GM15510 (cell line): ENCODE measurements around the gene ESCO1.

ENCODE experiments used
- POLR2A ChIP-seq: IDR thresholded peaks from 3 replicates; pipeline ENCODE4 v1.6.1; 2011; ENCODE audit warnings: borderline replicate concordance; ENCODE audit not compliant: insufficient read length; ENCODE audit errors: extremely low read depth

ESCO1 gene, protein sequence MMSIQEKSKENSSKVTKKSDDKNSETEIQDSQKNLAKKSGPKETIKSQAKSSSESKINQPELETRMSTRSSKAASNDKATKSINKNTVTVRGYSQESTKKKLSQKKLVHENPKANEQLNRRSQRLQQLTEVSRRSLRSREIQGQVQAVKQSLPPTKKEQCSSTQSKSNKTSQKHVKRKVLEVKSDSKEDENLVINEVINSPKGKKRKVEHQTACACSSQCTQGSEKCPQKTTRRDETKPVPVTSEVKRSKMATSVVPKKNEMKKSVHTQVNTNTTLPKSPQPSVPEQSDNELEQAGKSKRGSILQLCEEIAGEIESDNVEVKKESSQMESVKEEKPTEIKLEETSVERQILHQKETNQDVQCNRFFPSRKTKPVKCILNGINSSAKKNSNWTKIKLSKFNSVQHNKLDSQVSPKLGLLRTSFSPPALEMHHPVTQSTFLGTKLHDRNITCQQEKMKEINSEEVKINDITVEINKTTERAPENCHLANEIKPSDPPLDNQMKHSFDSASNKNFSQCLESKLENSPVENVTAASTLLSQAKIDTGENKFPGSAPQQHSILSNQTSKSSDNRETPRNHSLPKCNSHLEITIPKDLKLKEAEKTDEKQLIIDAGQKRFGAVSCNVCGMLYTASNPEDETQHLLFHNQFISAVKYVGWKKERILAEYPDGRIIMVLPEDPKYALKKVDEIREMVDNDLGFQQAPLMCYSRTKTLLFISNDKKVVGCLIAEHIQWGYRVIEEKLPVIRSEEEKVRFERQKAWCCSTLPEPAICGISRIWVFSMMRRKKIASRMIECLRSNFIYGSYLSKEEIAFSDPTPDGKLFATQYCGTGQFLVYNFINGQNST

DNA sequence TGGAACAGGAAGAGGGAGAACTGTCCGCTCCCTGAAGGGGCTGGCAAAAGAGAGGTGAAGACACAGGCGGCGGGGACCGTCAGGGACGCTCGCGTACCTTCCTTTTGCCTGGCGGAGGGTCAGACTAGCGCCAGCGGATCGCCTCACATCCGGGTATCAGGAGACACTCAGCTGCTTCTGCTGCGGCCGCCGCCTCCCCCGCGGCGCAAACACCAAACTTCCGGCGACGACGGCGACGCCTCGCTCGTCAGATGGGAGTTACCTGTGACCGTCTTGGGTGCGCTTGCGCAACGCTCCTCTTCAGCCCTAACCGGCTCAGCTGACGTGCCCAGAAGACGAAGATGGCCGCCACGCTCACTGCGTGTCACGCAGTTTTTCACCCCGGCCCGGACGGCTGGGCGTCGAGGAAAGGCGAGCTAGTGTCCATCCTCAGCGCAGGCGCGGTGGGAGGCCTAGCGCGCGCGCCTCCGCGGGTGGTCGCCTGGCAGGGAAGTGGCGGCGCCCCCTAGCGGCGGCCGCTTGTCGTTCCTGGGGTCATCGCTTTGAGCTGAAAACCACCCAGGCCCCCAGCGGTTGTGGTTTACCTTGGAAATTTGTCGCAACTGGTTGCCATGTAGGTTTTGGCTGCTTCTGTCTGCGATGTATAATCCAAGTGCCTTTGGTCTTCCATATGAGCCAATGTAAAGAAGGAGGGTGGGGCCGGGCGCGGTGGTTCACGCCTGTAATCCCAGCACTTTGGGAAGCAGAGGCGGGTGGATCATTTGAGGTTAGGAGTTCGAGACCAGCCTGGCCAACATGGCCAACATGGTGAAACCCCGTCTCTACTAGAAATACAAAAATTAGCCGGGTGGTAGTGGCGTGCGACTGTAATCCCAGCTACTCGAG, at the start of gene ESCO1:
ESCO1 (minus strand) TSS at position 179 of the 885 bp plus-strand sequence. CDS start 25,861 bp downstream, outside the sequence.
- TF ChIP-seq POLR2A, result peak; percentile 90

DNA sequence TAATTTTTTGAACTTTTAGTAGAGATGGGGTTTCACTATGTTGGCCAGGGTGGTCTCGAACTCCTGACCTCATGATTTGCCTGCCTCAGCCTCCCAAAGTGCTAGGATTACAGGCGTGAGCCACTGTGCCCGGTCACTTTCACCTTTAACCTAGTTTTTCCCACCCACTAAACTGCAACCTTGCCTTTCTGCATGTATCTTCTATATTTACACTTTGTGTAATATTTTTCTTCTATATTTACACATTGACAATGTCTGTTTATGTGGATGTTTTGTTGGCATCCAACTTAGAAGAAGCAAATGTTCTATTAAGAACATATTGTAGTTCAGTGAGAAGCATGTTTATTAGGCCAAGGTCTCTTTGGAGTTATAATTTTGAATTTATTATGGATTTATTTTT, 38.3 kb upstream of the ESCO1 start:
- no peak for TF ChIP-seq POLR2A

DNA sequence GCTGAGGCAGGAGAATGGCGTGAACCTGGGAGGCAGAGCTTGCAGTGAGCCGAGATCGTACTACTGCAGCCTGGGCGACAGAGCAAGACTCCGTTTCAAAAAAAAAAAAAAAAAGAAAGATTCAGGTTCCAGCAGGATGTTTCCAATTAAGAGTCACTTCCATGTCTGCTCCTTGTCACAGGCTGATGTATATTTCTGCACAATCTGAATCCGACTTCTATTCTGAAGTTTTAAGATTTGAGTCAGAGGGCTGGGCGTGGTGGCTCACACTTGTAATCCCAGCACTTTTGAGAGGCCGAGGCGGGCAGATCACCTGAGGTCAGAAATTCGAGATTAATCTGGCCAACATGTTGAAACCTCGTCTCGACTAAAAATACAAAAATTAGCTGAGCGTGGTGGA, 36.3 kb upstream of the ESCO1 start:
- TF ChIP-seq POLR2A, result no peak

DNA sequence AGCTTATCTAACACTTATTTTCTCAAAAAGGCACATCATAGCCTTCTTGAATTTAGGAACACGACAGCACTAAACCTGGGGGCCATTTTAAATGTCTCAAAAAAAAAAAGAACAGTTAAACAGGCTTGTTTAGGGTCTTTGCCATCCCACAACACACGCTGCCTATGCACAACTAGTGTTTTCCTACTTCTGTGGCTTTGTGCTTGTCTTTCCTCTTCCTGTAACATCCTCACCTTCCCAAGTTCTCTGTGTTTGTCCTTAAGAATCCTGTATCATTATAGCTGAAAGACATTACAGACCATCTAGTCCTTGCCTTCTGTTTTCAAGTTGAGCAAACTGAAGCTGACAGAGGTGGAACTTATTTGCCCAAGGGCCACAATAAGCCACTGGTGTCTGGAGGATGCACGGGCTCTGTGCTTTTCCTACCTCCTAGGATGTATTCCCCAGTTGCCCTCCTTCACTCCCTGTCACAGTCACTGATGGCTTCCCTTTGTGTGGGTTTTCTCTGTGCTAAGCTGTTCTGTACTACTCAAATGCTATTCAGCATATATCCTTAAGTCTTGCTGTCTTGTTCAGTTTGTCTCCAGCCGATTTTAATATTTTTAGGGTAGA, 34.2 kb upstream of the ESCO1 start:
- no peak for TF ChIP-seq POLR2A

DNA sequence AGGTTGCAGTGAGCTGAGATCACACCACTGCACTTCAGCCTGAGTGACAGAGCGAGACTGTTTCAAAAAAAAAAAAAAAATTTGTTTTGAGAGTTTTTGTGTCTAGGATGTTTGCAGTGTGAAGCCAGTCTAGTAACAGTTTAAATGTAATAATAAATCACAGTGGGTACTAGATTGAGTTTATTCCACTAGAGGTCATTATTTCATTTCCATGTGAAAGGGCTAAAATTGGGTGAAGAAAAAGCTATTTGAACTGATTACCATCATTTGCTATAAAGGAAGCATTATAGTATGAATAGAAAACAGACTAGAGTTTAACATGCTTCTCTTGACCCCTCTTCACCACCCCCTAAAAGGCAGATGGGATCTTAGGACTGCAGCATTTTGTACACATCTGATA, 31.9 kb upstream of the ESCO1 start:
- no peak for TF ChIP-seq POLR2A

DNA sequence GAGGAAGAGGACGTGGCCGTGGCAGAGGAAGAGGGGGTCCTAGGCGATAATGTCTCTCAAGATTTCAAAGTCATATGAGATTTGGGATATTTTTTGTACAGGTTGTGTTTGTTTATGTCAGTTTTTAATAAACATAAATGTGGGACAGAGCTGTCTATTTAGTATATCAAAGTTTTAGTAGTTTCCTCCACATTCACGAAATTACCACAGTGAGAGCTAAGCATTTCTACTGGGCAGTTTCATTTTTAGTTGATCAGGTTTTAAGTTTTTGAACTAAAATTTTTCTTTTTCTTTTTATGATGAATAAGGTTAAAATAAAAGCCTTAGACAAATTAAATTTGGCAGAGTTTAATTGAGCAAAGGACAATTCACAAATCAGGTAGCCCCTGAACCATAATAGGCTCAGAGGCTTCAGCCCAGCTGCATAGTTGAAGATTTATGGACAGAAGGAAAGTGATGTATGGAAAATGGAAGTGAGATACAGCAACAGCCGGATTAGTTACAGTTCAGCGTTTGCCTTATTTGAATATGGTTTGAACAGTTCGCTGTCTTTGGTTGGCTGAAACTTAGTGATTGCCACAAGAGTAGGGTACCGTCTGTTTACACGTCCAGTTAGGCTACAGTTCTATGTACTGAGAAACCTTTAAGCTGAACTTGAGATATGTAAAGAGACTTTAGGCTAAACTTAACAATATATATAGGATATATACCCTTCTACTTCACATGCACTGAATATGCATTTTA, 28.8 kb upstream of the ESCO1 start:
- no peak for TF ChIP-seq POLR2A

DNA sequence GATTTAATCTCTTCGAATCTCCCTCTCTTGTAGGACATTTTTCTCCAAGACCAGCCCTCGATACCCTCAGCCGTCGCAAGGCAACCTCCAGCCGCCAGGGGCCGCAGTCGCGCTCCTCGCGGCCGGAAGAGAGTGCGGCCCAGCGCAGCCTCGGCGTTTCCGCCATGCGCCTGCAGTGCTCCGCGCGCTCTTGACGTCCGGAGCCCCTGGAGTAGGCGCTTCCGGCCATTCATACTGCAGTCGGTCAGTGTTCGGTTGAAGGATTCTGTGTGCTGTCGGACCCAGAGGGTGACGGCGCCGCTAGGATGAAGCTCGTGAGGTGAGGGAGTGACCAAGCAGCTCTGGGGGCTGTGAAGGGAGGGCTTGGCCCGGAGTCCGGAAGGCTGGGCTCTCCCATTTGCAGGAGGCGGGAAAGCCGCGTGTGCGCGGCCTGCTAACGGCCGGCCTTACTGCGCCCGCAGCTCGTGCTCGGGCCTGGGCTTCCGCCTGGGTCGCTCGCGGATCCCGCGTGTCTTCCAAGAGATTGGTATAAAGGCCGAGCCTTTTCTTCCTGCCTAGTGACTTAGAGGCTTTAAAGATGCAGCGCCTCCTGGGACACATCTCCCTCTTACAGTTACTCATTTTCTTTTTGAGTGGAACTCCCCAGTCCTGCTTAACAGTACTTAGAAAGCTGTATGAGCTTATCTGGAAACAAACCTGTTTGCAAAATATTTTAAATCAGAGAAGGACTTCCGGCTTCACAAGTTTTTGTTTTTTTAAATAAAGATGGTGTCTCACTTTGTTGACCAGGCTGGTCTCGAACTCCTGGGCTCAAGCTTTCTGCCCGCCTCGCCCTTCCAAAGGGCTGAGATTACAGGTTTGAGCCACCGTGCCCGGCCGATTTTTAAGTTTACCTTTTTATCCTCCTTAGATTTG, 11.9 kb upstream of the ESCO1 start, which contains the start of gene SNRPD1:
SNRPD1 (plus strand) TSS at position 190 of the 915 bp plus-strand sequence; CDS start at position 306, 116 bp downstream.
- peak; percentile 89 for TF ChIP-seq POLR2A

DNA sequence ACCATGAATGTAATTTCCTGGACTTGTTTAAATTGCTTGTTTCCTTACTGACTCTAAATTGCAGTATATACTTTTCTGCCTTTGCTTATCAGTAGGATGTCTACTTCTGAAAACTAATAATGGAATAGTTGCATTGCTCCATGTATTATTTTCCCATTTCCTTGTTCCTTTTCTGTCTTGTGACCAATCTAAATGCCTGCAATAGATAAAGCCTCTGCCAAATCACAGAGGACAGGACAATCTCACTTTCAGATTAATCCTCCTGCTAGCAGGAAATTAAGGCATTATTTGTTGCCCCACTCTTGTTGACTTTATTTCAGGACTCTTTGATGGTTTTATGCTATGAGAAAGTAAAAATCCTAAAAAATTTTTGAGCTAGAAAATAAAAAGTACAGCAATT, 4.7 kb upstream of the ESCO1 start:
- TF ChIP-seq POLR2A, result no peak

DNA sequence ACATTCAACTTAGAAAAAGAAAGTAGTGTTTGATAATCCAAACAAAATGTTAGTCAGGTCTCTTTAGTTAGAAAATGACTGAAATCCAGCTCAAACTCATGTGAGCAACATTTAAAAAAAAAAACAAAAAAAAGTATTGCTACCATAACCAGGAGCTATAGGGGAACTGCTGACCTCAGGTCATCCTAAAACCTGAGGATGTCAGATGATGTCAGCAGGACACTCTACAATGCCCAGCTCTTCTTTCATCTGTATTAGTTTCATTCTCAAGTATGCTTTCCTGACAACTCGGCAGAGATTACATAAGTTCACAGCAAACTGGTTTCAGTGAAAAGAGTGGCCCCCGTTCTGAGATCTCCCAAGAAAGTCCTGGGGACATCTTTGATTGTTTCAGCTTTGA, 4.2 kb upstream of the ESCO1 start:
- TF ChIP-seq POLR2A, result no peak

DNA sequence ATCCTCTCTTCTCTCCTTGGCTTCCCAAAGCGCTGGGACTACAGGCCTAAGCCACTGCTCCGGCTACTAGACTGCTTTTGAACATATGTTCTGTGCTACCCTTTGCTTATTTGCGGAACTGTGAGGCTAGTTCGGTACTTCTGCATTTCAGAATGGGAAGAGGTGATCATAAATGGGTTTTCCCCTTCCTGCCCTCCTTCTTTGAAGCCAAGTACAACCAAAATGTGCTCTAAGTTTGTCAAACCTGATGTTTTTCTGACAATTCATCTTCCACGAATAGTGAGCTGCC, 1.7 kb upstream of the ESCO1 start:
- no peak for TF ChIP-seq POLR2A

DNA sequence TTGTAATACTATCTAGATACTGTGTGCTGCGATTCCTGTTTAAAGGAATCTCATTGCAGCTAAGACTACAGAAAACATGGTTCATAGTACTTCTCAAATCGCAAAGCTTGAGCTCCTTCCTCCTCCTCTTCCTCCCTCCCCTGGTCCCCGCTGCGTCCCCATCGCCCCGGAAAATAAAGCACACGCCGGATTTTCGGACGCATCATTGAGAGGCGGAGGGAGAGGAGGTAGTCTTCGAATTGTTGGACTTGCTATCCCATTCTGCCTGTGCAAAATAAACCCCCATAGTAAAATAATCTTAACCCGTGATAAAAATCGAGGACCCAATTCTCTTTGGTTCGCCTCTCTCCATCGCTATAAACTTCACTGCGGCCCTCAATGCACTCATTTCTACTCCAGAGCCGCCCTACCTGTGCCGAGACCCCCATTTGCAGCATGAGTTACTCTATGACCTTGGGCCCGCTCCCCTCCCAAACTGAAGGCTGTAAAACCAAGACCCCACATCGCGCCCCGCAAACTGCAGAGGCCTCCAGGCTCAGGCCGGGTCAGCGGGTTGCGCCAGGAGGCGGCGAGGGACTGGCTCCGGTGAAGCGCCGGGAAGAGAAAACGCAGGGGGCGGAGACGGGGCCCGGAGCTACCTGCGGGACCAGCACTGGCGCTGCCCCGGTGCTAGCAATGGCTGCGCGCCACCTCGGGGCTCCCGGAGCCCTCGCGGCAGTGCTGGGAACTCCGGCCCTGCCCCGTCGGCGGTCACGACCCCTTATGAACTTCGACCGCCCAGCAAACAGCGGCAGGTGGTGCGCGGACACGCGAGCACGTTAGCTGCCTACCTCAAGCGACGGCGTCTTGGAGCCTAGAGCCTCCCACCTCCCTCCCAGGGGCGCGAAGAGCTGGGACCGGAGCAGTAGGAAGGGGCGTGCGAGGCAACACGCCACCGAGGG, 649 bp downstream of the ESCO1 start:
- TF ChIP-seq POLR2A, result no peak

DNA sequence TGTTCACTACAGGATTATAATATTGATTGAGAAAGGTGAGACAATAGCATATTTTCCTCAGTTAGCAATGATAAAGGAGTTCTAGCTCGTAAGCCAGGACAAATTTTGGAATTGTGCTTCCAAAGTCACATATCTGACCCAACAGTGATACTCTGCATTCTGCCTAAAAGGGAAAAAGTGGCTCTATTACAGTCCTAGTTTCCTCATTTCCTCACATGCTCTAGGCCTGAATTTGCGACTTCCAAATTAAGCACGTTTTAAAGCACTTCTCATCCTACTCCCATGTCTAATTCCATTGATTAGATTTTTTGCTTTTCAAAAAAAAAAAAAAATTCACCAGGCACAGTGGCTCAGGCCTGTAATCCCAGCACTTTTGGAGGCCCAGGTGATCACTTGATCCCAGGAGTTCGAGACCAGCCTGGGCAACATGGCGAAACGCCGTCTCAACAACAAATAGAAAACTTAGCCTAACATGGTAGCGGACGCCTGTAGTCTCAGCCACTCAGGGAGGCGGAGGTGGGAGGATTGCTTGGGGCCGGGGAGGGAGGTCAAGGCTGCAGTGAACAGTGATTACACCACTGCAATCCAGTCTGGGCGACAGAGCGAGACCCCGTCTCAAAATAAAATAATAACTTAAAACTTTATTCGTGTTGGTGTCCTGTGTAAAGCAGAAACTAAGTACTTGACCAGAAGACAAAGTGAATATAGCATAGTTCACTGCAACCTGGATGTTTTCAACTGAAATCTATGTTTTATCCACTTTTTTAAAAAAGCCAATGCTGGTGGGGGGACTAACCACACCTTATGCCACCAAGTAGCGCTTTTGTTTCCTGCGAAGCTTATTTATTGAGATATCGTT, 1.5 kb downstream of the ESCO1 start:
- no peak for TF ChIP-seq POLR2A
